Type B pancreatic cell (in vitro differentiated cells): ENCODE results near the gene DNAJB9. TPM values are rescaled to one million over a fixed set of nuclear protein-coding genes. Genes with fewer than 3 reads are reported as not detected.
A peak's percentile ranks its signal among the peaks of the same experiment; 100 is the strongest.

Source experiments
- DNase-seq: peaks from one replicate; pipeline ENCODE4 v3.0.0; 2021; ENCODE audit warnings: mixed read lengths; ENCODE audit not compliant: unreplicated experiment; ENCODE audit errors: extremely low spot score
- H3K27ac Mint-ChIP-seq: 2 replicates; pipeline ENCODE4 v1.8.0; 2021; ENCODE audit warnings: mild to moderate bottlenecking, mixed read lengths
- H3K27me3 Mint-ChIP-seq: 2 replicates; pipeline ENCODE4 v1.8.0; 2021; ENCODE audit warnings: mixed read lengths
- H3K36me3 Mint-ChIP-seq: 2 replicates; pipeline ENCODE4 v1.8.0; 2021; ENCODE audit warnings: mixed read lengths
- H3K4me1 Mint-ChIP-seq: one replicate; pipeline ENCODE4 v1.8.0; 2021; ENCODE audit warnings: mixed read lengths; ENCODE audit not compliant: unreplicated experiment
- H3K4me3 Mint-ChIP-seq: 2 replicates; pipeline ENCODE4 v1.8.0; 2021; ENCODE audit warnings: mild to moderate bottlenecking, mixed read lengths
- H3K9me3 Mint-ChIP-seq: 2 replicates; pipeline ENCODE4 v1.8.0; 2021; ENCODE audit warnings: mixed read lengths
- CTCF ChIP-seq: fragments of 200-600 bp; sonication (generic); conservative IDR thresholded peaks from 2 replicates; pipeline ENCODE4 v1.5.0; 2021; ENCODE audit warnings: antibody characterized with exemption, mild to moderate bottlenecking
- total RNA-seq: library from RNA; stranded (reverse); gene quantifications from 2 replicates; pipeline ENCODE4 v1.2.1, GENCODE V29; 2021; ENCODE audit warnings: low replicate concordance

Gene DNAJB9
- total RNA-seq, 1 donor from 2014 or later, result 21.5 TPM

DNA sequence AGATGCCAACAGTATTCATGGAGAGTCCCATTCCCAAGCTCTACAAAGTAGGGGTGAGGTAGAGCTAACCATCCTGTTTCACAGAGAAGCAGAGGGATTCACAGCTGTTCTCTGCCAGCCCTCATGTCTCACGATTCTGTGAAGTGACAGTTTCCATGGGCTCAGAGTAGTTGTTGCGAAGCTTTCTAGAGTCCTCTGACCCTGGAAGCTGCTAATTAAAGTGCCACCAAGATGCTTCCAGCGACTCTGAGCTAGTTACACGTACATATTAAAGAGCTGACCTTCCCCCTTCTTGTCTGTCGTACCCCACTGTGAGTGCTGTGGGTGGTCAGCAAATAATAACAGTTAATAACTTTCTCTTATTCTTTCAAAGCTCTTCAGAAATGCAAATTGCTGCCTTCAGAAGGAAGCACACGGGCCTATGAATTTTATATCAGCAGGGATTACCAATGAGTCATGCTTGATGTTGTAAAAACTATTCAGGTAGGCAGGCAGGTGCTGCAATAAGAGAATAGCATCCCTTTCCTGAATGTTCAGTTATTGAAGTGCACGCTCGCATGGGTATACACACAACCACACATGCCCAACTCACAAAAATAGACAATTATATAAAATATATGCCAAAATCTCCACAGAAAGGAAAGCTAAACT, 34.1 kb downstream of the DNAJB9 start:
- H3K36me3 Mint-ChIP-seq, result no peaks in the 10 kb centered on the region
- no peaks in the 10 kb centered on the region for H3K9me3 Mint-ChIP-seq
- no peak for TF ChIP-seq CTCF
- no peaks in the 10 kb centered on the region for H3K27me3 Mint-ChIP-seq
- no peak overlapping the region for H3K27ac Mint-ChIP-seq
- no peak overlapping the region for H3K4me3 Mint-ChIP-seq
- peaks cover 5% of the 10 kb centered on the region for H3K4me1 Mint-ChIP-seq
- no peak for DNase-seq

- Mint-ChIP-seq H3K27me3 (no peaks in the 10 kb centered on the region), H3K36me3 (no peaks in the 10 kb centered on the region), H3K4me3 (no peak overlapping the region), H3K9me3 (no peaks in the 10 kb centered on the region), H3K27ac (no peak overlapping the region), H3K4me1 (no peaks in the 10 kb centered on the region)
- DNase-seq, result no peak
- TF ChIP-seq CTCF, result no peak
Observed at GRCh38 chr7:108604307-108605077, 34.8 kb downstream of the DNAJB9 start.

GRCh38 chr7:108605559-108606201, 36.0 kb downstream of the DNAJB9 start:
- H3K4me1 Mint-ChIP-seq, result no peaks in the 10 kb centered on the region
- TF ChIP-seq CTCF, result no peak
- H3K36me3 Mint-ChIP-seq, result no peaks in the 10 kb centered on the region
- H3K27ac Mint-ChIP-seq, result no peak overlapping the region
- no peaks in the 10 kb centered on the region for H3K9me3 Mint-ChIP-seq
- no peak for DNase-seq
- no peak overlapping the region for H3K4me3 Mint-ChIP-seq
- H3K27me3 Mint-ChIP-seq, result no peaks in the 10 kb centered on the region

DNA sequence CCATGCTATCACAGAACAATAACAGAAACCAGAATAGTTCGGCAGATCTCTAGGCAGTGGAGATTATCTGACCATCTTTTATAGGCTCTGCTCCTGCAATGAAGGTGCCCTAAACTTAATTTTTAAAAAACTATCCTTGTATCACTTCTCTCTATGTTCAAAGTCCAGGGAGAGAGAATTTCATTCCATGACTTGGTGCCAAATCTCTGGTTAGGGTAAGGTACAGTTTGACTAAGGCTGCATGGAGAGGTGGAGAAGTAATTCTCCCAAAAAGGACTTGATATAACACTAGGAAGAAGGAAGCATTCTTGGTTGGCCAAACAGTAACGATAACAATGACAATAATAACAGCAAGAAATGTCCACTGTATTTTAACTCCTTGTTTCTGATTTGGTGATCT, 40.0 kb downstream of the DNAJB9 start:
- H3K27me3 Mint-ChIP-seq, result no peaks in the 10 kb centered on the region
- H3K27ac Mint-ChIP-seq, result no peak overlapping the region
- no peak overlapping the region for H3K4me3 Mint-ChIP-seq
- H3K4me1 Mint-ChIP-seq, result peaks cover 6% of the 10 kb centered on the region
- no peak for TF ChIP-seq CTCF
- no peaks in the 10 kb centered on the region for H3K9me3 Mint-ChIP-seq
- DNase-seq, result no peak
- no peaks in the 10 kb centered on the region for H3K36me3 Mint-ChIP-seq

DNA sequence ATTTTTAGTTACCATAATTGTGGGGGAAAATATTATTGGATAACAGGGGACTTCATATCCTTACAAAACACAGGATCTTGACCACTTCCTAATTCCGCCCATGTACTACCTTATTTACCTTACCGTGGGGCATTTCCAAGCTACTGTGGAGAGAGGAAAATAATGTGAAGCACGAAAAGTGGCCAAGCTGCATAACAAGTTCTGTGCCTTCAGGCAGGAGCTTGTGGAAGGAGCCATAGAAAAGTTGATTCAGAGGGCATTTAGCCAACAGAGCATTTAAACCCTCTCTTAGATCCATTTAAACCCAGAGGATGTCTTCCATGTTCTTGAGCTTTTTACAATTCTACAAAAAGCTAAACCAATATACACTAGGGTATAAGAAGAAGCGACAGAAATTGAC, 41.6 kb downstream of the DNAJB9 start:
- no peak for TF ChIP-seq CTCF
- H3K27ac Mint-ChIP-seq, result peak overlapping the region; percentile 29
- DNase-seq, result no peak
- no peak overlapping the region for H3K4me3 Mint-ChIP-seq
- peaks cover 6% of the 10 kb centered on the region for H3K4me1 Mint-ChIP-seq
- no peaks in the 10 kb centered on the region for H3K27me3 Mint-ChIP-seq
- no peaks in the 10 kb centered on the region for H3K9me3 Mint-ChIP-seq
- no peaks in the 10 kb centered on the region for H3K36me3 Mint-ChIP-seq
